ENCODE measurements around the gene FARP2. TPM values are rescaled to one million over a fixed set of nuclear protein-coding genes. Genes with fewer than 3 reads are reported as not detected.

Gene FARP2
- total RNA-seq, 4 donors from 2014 or later: 42.7 to 229 (median 93.2) TPM

DNA sequence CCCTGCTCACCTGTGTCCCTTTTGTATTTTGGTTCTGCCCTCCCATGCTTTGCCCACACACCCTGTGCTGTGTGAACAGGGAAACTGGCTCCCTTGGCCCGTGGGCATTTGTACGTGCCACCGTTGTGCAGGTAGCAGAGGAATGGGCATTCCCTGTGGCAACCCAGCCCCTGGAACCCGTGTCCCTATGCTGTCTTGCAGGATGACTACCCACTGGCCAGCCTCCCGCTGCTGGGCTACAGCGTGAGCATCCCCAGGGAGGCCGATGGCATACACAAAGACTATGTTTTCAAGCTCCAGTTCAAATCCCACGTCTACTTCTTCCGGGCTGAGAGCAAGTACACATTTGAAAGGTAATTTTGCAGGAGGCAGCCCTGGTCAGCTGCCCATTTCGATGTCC, 137.0 kb downstream of the FARP2 start:
- no peak overlapping the region for H3K27ac ChIP-seq
- TF ChIP-seq, protein P1, sequence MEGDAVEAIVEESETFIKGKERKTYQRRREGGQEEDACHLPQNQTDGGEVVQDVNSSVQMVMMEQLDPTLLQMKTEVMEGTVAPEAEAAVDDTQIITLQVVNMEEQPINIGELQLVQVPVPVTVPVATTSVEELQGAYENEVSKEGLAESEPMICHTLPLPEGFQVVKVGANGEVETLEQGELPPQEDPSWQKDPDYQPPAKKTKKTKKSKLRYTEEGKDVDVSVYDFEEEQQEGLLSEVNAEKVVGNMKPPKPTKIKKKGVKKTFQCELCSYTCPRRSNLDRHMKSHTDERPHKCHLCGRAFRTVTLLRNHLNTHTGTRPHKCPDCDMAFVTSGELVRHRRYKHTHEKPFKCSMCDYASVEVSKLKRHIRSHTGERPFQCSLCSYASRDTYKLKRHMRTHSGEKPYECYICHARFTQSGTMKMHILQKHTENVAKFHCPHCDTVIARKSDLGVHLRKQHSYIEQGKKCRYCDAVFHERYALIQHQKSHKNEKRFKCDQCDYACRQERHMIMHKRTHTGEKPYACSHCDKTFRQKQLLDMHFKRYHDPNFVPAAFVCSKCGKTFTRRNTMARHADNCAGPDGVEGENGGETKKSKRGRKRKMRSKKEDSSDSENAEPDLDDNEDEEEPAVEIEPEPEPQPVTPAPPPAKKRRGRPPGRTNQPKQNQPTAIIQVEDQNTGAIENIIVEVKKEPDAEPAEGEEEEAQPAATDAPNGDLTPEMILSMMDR (IDR thresholded peaks at IDR 0.05): no peak
- no peak for TF ChIP-seq EP300 (IDR thresholded peaks at IDR 0.05)
- TF ChIP-seq POLR2A (IDR thresholded peaks at IDR 0.05): no peak
- H3K4me3 ChIP-seq: no peak overlapping the region
- peaks cover 0 to 85% (median 8%) of the 10 kb centered on the region in 3 donors for H3K36me3 ChIP-seq
- no peaks in the 10 kb centered on the region for H3K27me3 ChIP-seq
- no peaks in the 10 kb centered on the region for H3K4me1 ChIP-seq
- no peaks in the 10 kb centered on the region for H3K9me3 ChIP-seq
- no peak for DNase-seq (ENCODE audit: low spot score in 2 of 2)
- 88 to 90% methylated on average over 10 of the region's 10 CpGs for WGBS, 2 donors

DNA sequence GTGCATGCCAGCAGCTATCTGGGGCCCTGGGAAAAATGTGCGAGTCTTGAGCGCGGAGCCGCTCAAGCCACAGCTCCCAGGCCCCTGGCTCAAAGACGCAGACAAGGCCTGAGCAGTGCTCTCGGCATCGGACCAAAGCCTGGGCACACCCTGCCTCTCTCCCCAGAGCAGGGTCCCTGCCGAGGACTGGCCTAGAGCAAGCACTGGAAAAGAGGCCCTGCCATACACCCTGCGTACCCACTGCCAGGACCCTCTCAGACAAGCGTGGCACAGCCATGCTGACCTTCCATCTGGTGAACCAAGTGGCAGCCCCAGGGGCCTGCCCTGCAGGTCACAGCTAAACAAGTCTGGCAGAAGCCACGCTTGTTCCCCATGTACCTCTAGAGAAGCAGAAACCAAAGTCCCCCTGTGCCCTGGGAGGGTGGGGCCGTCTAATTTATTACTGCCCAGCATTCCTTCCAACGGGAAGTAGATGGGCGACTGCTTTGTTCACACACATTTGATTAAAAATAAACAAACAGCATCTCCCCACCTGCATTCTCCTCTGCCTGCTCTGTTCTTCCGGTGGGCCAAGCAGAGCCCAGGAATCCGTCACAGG, 138.3 kb downstream of the FARP2 start:
- no peak overlapping the region for H3K4me3 ChIP-seq
- WGBS, 2 donors: 80% methylated on average over 11 to 12 of the region's 16 CpGs
- H3K27ac ChIP-seq: no peak overlapping the region
- no peak for DNase-seq (ENCODE audit: low spot score in 2 of 2)
- H3K27me3 ChIP-seq: no peaks in the 10 kb centered on the region
- H3K36me3 ChIP-seq: peaks cover 0 to 98% (median 3%) of the 10 kb centered on the region in 3 donors
- TF ChIP-seq POLR2A (IDR thresholded peaks at IDR 0.05) (no peak), EP300 (IDR thresholded peaks at IDR 0.05) (no peak)
- TF ChIP-seq, protein P1 (IDR thresholded peaks at IDR 0.05): no peak
- no peaks in the 10 kb centered on the region for H3K9me3 ChIP-seq
- H3K4me1 ChIP-seq: no peaks in the 10 kb centered on the region

DNA sequence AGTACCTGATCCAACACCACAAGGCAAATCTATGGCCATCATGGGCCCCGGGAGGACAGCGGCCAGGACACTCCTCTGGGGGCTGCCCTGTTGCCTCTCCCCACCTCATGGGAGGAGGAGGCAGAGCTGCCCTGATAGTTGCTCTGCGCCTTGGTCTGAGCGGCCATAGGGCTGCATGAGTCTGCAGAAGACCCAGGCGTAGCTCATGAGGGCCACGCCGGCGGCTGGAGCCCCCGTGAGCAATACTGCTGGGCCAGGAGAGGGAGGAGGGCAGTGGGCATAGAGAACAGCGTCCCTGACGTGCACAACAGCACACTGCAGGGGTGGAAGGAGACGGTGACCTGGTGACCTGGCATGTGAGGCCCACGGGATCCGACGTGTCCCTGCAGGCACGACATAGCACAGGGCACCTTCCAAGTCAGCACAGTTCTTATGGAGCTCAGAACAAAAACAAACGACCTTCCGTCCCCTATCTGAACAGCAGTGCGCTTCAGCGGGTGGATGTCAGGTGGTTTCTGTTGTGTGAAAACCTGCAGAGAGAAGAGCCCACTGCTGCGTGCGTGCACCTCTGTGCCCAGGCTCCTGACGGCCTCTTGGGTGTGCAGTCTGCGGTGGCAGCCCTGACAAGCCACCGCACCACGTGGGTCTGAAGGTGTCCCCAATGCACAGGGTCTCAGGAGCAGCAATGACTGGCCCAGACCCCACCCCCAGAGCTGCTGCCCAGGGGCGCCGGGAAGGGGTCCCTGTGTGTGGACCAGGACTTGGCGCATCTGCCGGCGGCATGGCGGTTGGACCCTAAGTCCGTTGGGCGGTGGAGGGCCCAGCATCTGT, 139.3 kb downstream of the FARP2 start:
- WGBS, 2 donors: 83 to 84% methylated on average over 25 to 26 of the region's 34 CpGs
- Histone ChIP-seq H3K9me3 (no peaks in the 10 kb centered on the region), H3K4me3 (no peak overlapping the region), H3K36me3 (peaks cover 0 to 99% (median 3%) of the 10 kb centered on the region in 3 donors), H3K27ac (peak overlapping the region in 1 of 4 donors; percentile 19), H3K4me1 (no peaks in the 10 kb centered on the region), H3K27me3 (no peaks in the 10 kb centered on the region)
- TF ChIP-seq, protein P1 (IDR thresholded peaks at IDR 0.05): no peak
- TF ChIP-seq EP300 (IDR thresholded peaks at IDR 0.05) (no peak), POLR2A (IDR thresholded peaks at IDR 0.05) (no peak)
- no peak for DNase-seq (ENCODE audit: low spot score in 2 of 2)

DNA sequence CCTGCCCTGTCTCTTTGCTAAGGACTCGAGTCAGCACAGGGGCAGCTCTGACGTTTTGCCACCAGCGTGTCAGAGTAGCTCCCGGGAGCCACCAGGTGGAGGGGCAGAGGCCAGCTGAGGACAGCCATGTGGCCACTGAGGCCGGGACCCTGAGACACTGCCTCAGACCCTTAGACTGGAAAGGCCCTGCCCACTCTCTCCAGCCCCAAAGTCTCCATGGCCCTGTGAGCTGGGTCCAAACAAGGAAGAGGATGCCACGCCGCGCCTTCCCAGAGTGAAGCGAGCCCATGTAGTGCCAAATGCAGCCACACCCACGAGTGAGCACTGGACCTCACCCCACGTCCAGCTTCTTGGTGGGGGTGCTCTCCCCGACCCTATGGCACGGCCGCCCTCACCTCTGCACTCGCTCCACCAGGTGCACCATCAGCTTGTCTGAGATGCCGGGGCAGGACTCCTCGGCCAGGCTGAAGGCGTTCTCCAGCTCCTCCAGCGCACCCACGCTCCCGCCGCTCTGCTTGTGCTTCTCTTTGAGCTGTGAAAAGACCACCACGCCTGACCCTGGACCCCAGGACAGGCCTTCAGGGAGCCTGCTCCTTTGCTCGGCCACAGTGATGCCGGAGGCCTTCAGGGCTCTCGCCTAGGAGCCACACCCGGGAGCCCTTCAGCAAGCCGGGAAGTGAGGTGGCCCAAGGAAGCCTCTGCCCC, 140.1 kb downstream of the FARP2 start:
- 86 to 92% methylated on average over 23 to 28 of the region's 28 CpGs for WGBS, 2 donors
- Histone ChIP-seq H3K27ac (no peak overlapping the region), H3K9me3 (no peaks in the 10 kb centered on the region), H3K4me1 (no peaks in the 10 kb centered on the region), H3K36me3 (peaks cover 0 to 100% (median 3%) of the 10 kb centered on the region in 3 donors), H3K27me3 (no peaks in the 10 kb centered on the region), H3K4me3 (no peak overlapping the region)
- no peak for TF ChIP-seq EP300 (IDR thresholded peaks at IDR 0.05)
- TF ChIP-seq, protein P1 (IDR thresholded peaks at IDR 0.05): no peak
- TF ChIP-seq POLR2A (IDR thresholded peaks at IDR 0.05): no peak
- no peak for DNase-seq (ENCODE audit: low spot score in 2 of 2)
